CD8-positive, alpha-beta memory T cell (primary cell): ENCODE data around the gene OR8B2. TPM values are rescaled to one million over a fixed set of nuclear protein-coding genes. Genes with fewer than 3 reads are reported as not detected.

Source experiments
- CTCF ChIA-PET: fragments of 350-600 bp; sonication (Branson Sonifier 250); formaldehyde crosslinking; loops from one replicate; lab custom pipeline; 2021; ENCODE audit warnings: antibody characterized with exemption; lab: Charles Lee
- POLR2A ChIA-PET: fragments of 350-600 bp; sonication (Branson Sonifier 250); formaldehyde crosslinking; loops from one replicate; lab custom pipeline; 2021; ENCODE audit warnings: antibody characterized with exemption; lab: Charles Lee
- DNase-seq, 5 donors: peaks; one replicate each; pipeline versions ENCODE4 v3.0.0 to v3.0.0-alpha.2; 2020 to 2022; ENCODE audit warnings: mixed read lengths in 1 of 5
- H3K27ac ChIP-seq: one replicate; pipeline ENCODE4 v1.7.0; 2013; ENCODE audit warnings: low read depth, mild to moderate bottlenecking, low read length, moderate library complexity
- H3K27me3 ChIP-seq: 2 replicates; pipeline ENCODE4 v1.7.0; 2013; ENCODE audit warnings: low read length, mild to moderate bottlenecking; ENCODE audit not compliant: insufficient read depth, poor library complexity, severe bottlenecking
- H3K36me3 ChIP-seq: 2 replicates; pipeline ENCODE4 v1.7.0; 2013; ENCODE audit warnings: mild to moderate bottlenecking, low read length, moderate library complexity; ENCODE audit not compliant: insufficient read depth
- H3K4me1 ChIP-seq: 2 replicates; pipeline ENCODE4 v1.7.0; 2013; ENCODE audit warnings: mild to moderate bottlenecking, low read length, moderate library complexity; ENCODE audit not compliant: insufficient read depth
- H3K4me3 ChIP-seq: 2 replicates; pipeline ENCODE4 v1.7.0; 2013; ENCODE audit warnings: mild to moderate bottlenecking, low read length
- H3K9me3 ChIP-seq: 2 replicates; pipeline ENCODE4 v1.7.0; 2013; ENCODE audit warnings: mild to moderate bottlenecking, low read length
- H3K27ac Mint-ChIP-seq, 8 donors: one replicate each; pipeline ENCODE4 v1.8.0; 2020 to 2021; ENCODE audit warnings: mixed read lengths in 8 of 8, mild to moderate bottlenecking in 6 of 8, inconsistent platforms in 3 of 8, moderate library complexity in 3 of 8
- H3K27me3 Mint-ChIP-seq, 2 donors: one replicate each; pipeline ENCODE4 v1.8.0; 2020 to 2021; ENCODE audit warnings: mixed read lengths in 2 of 2, mild to moderate bottlenecking in 1 of 2, moderate library complexity in 1 of 2
- H3K36me3 Mint-ChIP-seq, 3 donors: one replicate each; pipeline ENCODE4 v1.8.0; 2020 to 2021; ENCODE audit warnings: mixed read lengths in 3 of 3, inconsistent platforms in 1 of 3, mild to moderate bottlenecking in 1 of 3
- H3K4me1 Mint-ChIP-seq, 3 donors: one replicate each; pipeline ENCODE4 v1.8.0; 2020 to 2021; ENCODE audit warnings: mixed read lengths in 3 of 3, inconsistent platforms in 1 of 3, mild to moderate bottlenecking in 1 of 3
- H3K4me3 Mint-ChIP-seq, 7 donors: one replicate each; pipeline ENCODE4 v1.8.0; 2020 to 2021; ENCODE audit warnings: mixed read lengths in 7 of 7, mild to moderate bottlenecking in 6 of 7, moderate library complexity in 4 of 7, inconsistent platforms in 2 of 7
- H3K9me3 Mint-ChIP-seq, 5 donors: one replicate each; pipeline ENCODE4 v1.8.0; 2020 to 2022; ENCODE audit warnings: mixed read lengths in 5 of 5, mild to moderate bottlenecking in 3 of 5, moderate library complexity in 2 of 5, inconsistent platforms in 1 of 5
- polyA plus RNA-seq: library from polyadenylated mRNA; unstranded; fragments of 300-500 nt; fragmentation: Illumina TruSeq; gene quantifications from one replicate; pipeline ENCODE4 v1.2.3, GENCODE V29; 2021
- total RNA-seq, 2 experiments: library from RNA; stranded (reverse); gene quantifications; one replicate each; pipeline ENCODE4 v1.2.3, GENCODE V29; 2021

The OR8B2 gene
- total and polyA plus RNA-seq, 3 experiments from 2014 or later, result not detected

- Mint-ChIP-seq H3K36me3 (no peaks in the 10 kb centered on the region), H3K27me3 (no peaks in the 10 kb centered on the region), H3K27ac (no peak overlapping the region), H3K4me3 (no peak overlapping the region), H3K4me1 (no peaks in the 10 kb centered on the region), H3K9me3 (peaks cover 3 to 20% (median 6%) of the 10 kb centered on the region in 5 donors)
- Histone ChIP-seq H3K27ac (no peak overlapping the region), H3K36me3 (no peaks in the 10 kb centered on the region), H3K27me3 (no peaks in the 10 kb centered on the region), H3K4me3 (no peak overlapping the region), H3K9me3 (no peaks in the 10 kb centered on the region), H3K4me1 (no peaks in the 10 kb centered on the region)
- ChIA-PET POLR2A (no interaction called here), CTCF (no interaction called here)
- no peak for DNase-seq
These were observed 37.9 kb downstream of the OR8B2 start for GRCh38 chr11:124346311-124346955.

GRCh38 chr11:124344346-124344745 is 40.0 kb downstream of the OR8B2 start:
- no peaks in the 10 kb centered on the region for H3K36me3 ChIP-seq
- no peaks in the 10 kb centered on the region for H3K4me1 ChIP-seq
- POLR2A ChIA-PET, result no interaction called here
- no peaks in the 10 kb centered on the region for H3K27me3 Mint-ChIP-seq
- no peak overlapping the region for H3K4me3 ChIP-seq
- H3K36me3 Mint-ChIP-seq, result no peaks in the 10 kb centered on the region
- no peak overlapping the region for H3K27ac Mint-ChIP-seq
- peaks cover 0 to 14% (median 1%) of the 10 kb centered on the region in 5 donors for H3K9me3 Mint-ChIP-seq
- H3K9me3 ChIP-seq, result no peaks in the 10 kb centered on the region
- no peak overlapping the region for H3K27ac ChIP-seq
- H3K4me1 Mint-ChIP-seq, result no peaks in the 10 kb centered on the region
- CTCF ChIA-PET, result no interaction called here
- no peak for DNase-seq
- no peak overlapping the region for H3K4me3 Mint-ChIP-seq
- no peaks in the 10 kb centered on the region for H3K27me3 ChIP-seq

- Mint-ChIP-seq H3K4me1 (no peaks in the 10 kb centered on the region), H3K9me3 (peaks cover 0 to 5% (median 0%) of the 10 kb centered on the region in 5 donors), H3K27me3 (no peaks in the 10 kb centered on the region), H3K27ac (no peak overlapping the region), H3K36me3 (no peaks in the 10 kb centered on the region), H3K4me3 (no peak overlapping the region)
- Histone ChIP-seq H3K4me3 (no peak overlapping the region), H3K4me1 (no peaks in the 10 kb centered on the region), H3K36me3 (no peaks in the 10 kb centered on the region), H3K27me3 (no peaks in the 10 kb centered on the region), H3K9me3 (no peaks in the 10 kb centered on the region), H3K27ac (no peak overlapping the region)
- no peak for DNase-seq
- POLR2A ChIA-PET, result no interaction called here
- CTCF ChIA-PET, result no interaction called here
These were observed 44.2 kb downstream of the OR8B2 start for GRCh38 chr11:124340142-124340447.

GRCh38 chr11:124339396-124340141 is 44.7 kb downstream of the OR8B2 start:
- H3K4me1 ChIP-seq, result no peaks in the 10 kb centered on the region
- no peak for DNase-seq
- CTCF ChIA-PET, result no interaction called here
- H3K4me3 ChIP-seq, result no peak overlapping the region
- Mint-ChIP-seq H3K4me3 (no peak overlapping the region), H3K9me3 (peaks cover 0 to 5% (median 0%) of the 10 kb centered on the region in 5 donors), H3K36me3 (no peaks in the 10 kb centered on the region), H3K27ac (no peak overlapping the region), H3K27me3 (no peaks in the 10 kb centered on the region), H3K4me1 (no peaks in the 10 kb centered on the region)
- no peak overlapping the region for H3K27ac ChIP-seq
- H3K27me3 ChIP-seq, result no peaks in the 10 kb centered on the region
- no peaks in the 10 kb centered on the region for H3K36me3 ChIP-seq
- POLR2A ChIA-PET, result no interaction called here
- no peaks in the 10 kb centered on the region for H3K9me3 ChIP-seq

Other genes starting within 250 kb of the OR8B2 start
- gene OR10D3, start 201.2 kb downstream of the OR8B2 start, total RNA-seq, result not detected
- not detected for gene OR10D3, start 201.2 kb downstream of the OR8B2 start, polyA plus RNA-seq
- gene OR8G1, start 143.4 kb downstream of the OR8B2 start, total RNA-seq, result not detected
- gene OR8G1, start 143.4 kb downstream of the OR8B2 start, polyA plus RNA-seq, result not detected
- gene OR8G5, start 128.1 kb downstream of the OR8B2 start, total RNA-seq, result not detected
- gene OR8G5, start 128.1 kb downstream of the OR8B2 start, polyA plus RNA-seq, result not detected
- gene OR8D1, start 70.5 kb downstream of the OR8B2 start, total RNA-seq, result not detected
- not detected for gene OR8D1, start 70.5 kb downstream of the OR8B2 start, polyA plus RNA-seq
- not detected for gene OR8D2, start 64.3 kb downstream of the OR8B2 start, total RNA-seq
- gene OR8D2, start 64.3 kb downstream of the OR8B2 start, polyA plus RNA-seq, result not detected
- gene OR8B3, start 14.5 kb upstream of the OR8B2 start, total RNA-seq, result not detected
- not detected for gene OR8B3, start 14.5 kb upstream of the OR8B2 start, polyA plus RNA-seq
- gene OR8B4, start 40.4 kb upstream of the OR8B2 start, total RNA-seq, result not detected
- gene OR8B4, start 40.4 kb upstream of the OR8B2 start, polyA plus RNA-seq, result not detected
- gene OR8B8, start 61.2 kb upstream of the OR8B2 start, total RNA-seq, result not detected
- gene OR8B8, start 61.2 kb upstream of the OR8B2 start, polyA plus RNA-seq, result not detected
- not detected for gene OR8B12, start 159.2 kb upstream of the OR8B2 start, total RNA-seq
- not detected for gene OR8B12, start 159.2 kb upstream of the OR8B2 start, polyA plus RNA-seq
- gene OR8A1, start 185.5 kb upstream of the OR8B2 start, total RNA-seq, result not detected
- not detected for gene OR8A1, start 185.5 kb upstream of the OR8B2 start, polyA plus RNA-seq
- not detected for gene PANX3, start 226.9 kb upstream of the OR8B2 start, total RNA-seq
- gene PANX3, start 226.9 kb upstream of the OR8B2 start, polyA plus RNA-seq, result not detected
- gene TBRG1, start 238.4 kb upstream of the OR8B2 start, total RNA-seq, result 10 to 100 TPM; 38.4 to 49.5 TPM
- gene TBRG1, start 238.4 kb upstream of the OR8B2 start, polyA plus RNA-seq, result 36.3 TPM